Activated CD8-positive, alpha-beta memory T cell treated with anti-CD3 and anti-CD28 coated beads, Interleukin-2, amount 50 U/mL, for 1 hour (primary cell): ENCODE data around the gene RHOBTB3.
"Not testable (repeated sequence)": the region's sequence is repeated elsewhere in the genome, so short reads cannot be mapped to it uniquely, and the experiment has no call there.

Source experiments
- DNase-seq: peaks from one replicate; pipeline ENCODE4 v3.0.0-alpha.2; 2020; ENCODE audit errors: extremely low read depth

Gene RHOBTB3, protein sequence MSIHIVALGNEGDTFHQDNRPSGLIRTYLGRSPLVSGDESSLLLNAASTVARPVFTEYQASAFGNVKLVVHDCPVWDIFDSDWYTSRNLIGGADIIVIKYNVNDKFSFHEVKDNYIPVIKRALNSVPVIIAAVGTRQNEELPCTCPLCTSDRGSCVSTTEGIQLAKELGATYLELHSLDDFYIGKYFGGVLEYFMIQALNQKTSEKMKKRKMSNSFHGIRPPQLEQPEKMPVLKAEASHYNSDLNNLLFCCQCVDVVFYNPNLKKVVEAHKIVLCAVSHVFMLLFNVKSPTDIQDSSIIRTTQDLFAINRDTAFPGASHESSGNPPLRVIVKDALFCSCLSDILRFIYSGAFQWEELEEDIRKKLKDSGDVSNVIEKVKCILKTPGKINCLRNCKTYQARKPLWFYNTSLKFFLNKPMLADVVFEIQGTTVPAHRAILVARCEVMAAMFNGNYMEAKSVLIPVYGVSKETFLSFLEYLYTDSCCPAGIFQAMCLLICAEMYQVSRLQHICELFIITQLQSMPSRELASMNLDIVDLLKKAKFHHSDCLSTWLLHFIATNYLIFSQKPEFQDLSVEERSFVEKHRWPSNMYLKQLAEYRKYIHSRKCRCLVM

DNA sequence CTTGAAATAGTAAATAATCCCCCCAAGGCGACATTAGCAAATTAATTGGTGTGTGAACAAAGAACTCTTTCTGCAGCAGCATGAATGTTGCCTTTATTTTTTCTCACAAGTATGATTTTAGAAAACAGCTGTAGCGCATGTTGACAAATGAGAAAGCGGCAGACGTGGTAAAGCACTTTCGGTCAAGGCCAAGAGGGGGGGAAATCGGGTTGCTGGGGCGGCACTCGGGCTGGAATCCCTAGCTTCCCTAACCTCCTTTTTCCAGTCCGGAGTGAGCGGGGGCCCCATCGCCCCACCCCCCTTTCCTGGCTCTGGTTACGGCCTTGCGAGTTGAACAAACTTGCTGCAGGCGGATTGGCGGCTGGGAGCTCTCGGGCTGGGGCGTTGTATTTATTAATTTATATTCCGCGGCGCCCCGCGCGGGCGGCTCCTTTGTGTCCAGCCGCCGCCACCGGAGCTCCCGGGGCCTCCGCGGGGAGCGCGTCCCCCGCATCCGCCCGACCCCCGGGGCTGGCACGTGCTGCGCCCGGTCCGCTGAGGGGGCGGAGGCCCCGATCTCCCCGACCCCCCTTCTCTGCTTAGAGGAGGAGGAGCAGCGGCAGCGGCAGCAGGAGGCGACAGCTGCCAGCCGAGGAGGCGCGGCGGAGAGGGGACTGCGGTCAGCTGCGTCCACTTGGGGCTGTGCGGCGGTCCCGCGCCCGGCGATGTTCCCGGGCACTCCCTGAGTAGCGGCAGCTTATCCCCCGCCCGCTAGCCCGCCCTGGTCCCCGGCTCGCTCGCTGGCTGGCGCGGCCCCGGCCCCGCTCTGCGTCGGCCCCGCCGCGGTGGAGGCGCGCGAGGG is at the start of gene RHOBTB3:
RHOBTB3 (plus strand) TSS at position 607 of the 841 bp plus-strand sequence. CDS start 347 bp downstream, outside the sequence.
- no peak for DNase-seq

DNA sequence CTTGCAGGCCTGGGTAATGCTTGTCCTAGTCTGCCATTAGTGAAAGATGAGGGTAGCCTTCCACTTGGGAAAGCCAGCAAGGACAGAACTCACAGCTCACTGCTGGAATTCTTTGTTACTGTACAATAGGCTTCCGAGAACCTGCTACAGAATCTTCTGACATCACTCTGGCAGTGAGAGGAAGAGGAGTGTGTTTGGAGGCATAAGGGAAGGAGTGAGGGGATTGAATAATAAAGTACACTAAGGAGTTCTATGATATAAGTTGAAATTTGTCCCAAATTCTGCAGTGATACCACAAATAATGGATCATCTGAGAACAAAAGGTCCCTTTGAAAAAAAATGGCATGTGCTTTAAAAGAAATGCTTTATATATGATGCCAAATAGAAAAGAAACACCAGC is 48.2 kb upstream of the RHOBTB3 start, which contains the start of gene SPATA9:
SPATA9 (minus strand) TSS at position 101 of the 400 bp plus-strand sequence. CDS start 137 bp downstream, outside the sequence.
- no peak for DNase-seq

- no peak for DNase-seq
These were observed 46.8 kb upstream of the RHOBTB3 start for GRCh38 chr5:95684361-95684760.

DNA sequence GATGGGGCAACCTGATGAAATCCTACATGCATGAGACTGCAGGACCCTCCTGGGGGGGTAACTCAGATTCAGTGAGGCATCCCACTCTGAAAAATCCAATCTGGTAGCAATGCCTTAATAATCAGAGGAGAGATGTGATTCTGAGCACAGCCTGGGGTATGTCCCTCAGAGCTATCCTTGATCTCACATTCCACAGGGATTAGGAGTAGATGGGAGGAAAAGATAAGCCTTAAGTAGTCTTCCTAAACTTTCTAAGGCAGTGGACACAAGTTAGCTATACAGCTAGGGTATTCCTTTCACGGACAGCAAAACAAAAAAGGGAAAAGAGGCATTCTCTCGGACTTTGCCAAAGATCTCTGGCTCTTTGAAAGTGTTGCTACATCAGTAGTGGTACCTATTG is 44.5 kb upstream of the RHOBTB3 start:
- DNase-seq = no peak

GRCh38 chr5:95689680-95690079 is 41.5 kb upstream of the RHOBTB3 start:
- DNase-seq = no peak

DNA sequence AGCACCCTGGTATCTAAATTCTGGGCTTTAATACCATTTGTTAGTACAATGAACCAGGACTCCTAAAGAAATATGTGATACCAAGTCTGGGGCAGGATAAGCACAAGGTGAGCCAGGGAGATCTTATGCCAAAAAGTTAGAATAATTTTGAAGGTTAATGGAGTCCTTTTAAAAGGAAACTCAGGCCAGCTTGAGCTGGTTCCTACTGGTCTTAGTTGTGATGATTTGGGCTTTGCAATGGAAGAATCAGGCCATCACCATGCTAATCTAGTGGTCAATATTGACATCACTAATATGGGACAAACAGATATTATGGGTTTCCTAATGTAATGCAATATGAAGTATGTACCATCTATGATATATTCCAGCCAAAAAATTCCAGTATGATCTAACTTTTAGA is 40.8 kb upstream of the RHOBTB3 start:
- DNase-seq = no peak

DNA sequence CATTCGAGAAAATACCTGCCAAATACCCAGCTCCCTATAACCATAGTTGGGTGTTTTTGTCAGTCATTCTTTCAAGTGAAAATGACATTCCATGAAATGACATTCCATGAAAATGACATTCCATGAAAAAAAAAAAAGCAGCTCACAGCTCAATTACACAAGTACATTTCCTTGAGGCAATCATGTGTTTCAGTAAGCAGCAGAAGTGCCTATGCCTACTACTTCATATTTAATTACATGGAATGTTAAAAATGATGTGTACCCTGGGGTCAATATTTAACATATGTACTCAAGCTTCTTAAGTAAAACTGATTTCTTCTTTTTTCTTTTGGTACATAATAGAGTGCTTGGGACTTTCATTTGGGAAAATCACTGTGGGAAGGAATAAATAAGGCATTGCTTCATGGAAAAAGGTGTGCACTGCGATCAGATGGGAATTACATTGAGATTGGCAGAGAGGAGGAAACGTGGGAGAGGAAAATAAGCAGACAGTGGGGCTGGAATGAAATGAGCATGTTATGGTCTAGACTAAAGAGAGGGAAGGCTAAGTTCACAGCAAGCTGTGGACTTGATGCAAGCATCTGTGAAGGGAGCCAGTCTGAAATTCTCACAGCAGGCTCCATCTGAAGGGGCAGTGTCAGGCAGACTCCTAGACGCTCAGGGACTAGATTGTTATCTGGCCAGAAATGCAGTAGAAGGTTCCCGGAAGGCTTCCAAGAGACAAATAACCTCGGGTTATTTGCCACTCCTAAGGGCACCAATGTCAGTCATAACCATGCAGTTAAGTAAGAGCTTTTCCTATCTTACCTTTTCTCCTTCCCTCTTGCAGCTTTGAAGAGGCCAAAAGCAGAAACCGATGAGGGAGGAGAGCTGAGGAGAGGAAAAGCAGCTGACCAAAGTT is 33.1 kb upstream of the RHOBTB3 start:
- no peak for DNase-seq

- DNase-seq = no peak
These were observed 31.8 kb upstream of the RHOBTB3 start for GRCh38 chr5:95699337-95699736.

DNA sequence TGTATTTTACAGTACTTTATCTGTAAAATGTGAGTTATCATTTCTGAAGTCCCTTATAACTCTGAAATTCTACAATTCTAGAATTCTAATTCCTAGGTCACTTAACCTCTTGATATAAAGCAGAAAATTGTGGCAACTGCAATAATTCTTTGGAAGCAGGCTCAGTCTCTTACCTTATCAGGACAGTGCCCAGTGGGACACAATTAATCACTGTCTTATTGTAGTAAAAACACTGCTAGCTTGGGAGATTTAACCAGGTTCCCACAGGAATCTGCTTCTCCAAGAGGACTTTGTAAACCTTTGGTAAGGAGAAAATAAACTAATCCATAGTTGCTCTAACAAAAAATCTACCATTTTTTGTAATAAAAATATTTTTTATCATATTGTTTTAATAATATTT is 30.1 kb upstream of the RHOBTB3 start:
- no peak for DNase-seq

GRCh38 chr5:95704150-95704549 is 27.0 kb upstream of the RHOBTB3 start:
- no peak for DNase-seq

DNA sequence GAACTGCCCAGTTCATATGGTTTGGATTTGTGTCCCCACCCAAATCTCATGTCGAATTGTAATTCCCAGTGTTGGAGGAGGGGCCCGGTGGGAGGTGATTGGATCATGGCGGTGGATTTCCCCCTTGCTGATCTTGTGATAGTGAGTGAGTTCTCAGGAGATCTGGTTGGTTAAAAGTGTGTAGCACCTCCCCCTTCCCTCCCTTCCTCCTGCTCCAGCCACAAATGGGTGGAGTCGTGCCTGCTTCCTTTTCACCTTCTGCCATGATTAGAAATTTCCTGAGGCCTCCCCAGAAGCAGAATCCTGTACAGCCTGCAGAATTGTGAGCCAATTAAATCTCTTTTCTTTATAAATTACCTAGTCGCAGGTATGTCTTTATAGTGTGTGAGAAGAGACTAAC is 24.9 kb upstream of the RHOBTB3 start:
- DNase-seq = not testable (repeated sequence)

DNA sequence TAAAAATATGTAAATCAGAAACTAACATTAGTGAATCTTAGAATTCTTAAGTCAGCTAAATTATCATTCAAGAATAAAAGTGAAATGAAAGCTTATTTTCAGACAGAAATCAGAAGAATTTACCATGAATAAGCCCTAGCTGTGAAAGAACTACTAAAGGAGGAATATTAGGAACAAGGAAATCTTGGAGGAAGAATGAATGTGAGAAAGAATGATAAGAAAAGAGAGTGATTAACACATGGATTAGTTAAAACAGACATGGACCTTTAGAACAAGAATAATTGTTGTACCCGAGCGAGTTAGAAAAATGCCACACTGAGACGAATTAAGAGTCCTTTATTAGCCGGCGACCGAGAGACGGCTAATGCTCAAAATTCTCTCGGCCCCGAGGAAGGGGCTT is 24.1 kb upstream of the RHOBTB3 start:
- DNase-seq = no peak

- DNase-seq = not testable (repeated sequence)
These were observed 23.5 kb upstream of the RHOBTB3 start for GRCh38 chr5:95707534-95708188.

DNA sequence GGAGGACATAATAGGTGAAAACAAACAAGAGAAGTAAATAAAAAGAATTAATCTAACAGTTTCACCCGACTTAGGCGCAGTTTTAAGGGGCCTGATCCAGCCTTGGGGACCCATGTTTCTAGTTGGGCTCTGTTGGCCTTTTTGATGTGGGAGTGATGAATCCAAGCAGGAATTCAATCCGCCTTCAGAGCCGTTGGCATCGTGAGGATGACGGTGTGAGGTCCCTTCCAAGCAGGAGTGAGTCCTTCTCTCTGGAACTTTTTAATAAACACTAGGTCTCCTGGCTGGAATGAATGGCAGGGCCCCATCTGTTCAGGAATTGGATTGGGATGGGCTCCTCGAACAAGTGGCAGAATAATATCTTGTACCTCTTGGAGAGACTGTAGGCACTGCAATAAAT is 22.3 kb upstream of the RHOBTB3 start:
- DNase-seq = no peak

DNA sequence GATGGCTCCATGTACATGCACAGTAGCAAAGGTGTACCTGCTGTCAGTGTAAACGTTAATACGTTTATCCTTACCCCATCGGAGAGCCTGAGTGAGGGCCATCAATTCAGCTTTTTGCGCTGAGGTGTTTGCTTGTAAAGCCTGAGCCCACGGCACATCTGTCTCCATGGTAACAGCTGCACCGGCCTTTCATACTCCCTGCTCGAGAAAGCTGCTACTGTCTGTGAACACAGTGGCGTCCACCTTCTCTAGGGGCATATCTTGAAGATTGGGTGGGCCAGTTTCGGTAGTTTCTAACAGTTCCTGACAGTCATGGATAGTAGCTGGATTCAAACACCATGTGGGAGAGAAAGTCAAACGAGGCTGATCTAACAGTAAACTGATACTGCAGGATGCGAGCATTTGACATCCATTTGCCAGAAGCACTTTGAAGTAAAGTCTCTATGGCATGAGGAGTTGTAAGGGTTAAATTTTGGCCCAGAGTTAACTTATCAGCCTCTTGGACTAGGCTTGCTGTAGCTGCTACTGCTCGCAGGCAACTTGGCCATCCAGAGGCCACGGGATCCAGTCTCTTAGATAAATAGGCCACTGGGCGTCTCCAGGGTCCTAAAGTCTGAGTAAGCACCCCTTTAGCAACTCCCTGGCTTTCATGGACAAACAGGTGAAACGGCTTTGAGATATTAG is 21.0 kb upstream of the RHOBTB3 start:
- no peak for DNase-seq

DNA sequence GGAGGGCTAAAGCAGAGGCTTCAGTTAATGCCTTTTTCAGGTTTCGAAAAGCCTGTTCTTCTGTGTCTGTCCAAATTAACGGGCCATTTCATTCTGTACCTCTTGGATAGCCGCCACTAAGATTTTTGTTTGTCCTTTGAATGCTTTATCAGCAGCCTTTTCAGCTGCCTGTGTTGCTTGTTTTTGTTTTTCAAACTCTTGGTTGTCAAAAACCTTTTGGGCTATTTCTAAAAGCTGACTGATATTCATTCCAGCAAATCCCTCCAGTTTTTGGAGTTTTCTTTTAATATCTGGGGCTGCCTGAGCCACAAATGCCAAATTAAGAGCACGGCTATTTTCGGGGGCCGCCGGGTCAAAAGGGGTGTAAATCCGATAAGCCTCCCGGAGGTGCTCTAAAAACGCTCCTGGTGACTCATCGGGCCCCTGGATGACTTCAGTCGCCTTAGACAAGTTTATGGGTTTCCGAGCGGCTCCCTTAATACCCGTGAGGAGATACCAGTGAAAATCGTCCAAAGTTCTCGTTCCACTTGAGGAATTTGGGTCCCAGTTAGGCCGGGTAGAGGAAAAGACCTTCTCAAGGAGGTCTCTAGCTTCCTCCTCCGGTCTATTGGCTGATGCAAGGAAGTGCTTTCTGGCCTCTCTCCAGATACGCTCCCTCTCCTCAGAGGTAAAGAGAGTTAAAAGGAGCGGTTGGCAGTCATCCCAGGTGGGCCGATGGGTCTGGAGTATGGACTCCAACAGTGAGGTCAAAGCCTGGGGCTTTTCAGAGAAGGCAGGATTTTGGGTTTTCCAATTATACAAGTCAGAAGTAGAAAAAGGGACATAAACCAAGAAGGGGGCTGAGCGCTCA is 20.3 kb upstream of the RHOBTB3 start:
- DNase-seq = not testable (repeated sequence)

DNA sequence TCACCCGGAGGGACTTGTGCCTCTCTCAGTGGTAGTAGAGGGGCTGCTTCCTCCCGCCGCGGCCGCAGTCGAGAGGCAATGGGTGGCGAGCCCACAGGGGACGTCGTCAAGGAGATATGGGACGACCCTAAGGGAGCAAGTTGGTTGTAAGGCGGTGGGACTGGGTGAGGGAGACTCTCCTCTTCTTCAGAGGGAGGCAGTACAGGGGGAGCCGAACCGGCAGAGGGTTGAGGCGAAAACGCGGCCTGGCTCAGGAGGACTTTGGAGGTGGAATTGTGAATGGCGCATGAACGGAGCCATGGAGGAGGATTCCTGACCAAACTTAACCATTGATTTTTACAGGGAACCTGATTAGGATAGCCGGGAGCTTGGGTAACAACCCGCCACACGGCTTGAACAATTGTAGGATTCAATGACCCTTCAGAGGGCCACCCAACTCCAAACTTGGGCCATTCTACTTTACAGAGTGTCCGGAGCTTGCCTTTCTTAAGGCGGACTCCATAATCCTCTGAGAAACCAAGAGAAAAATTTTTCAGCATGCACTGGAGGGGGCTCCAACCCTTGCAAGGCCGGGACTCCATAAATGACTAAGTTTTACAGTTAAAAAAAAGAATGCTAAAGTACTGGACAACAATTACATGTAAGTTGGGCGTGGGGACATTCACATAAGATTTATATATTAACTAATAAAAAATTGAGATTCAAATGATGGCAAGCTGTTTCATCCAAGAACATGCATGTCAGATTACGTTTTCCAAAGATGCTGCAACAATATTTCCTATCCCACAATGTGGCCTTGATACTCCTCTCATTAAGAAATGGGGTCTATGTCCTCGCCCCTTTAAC is 19.4 kb upstream of the RHOBTB3 start:
- DNase-seq = no peak

DNA sequence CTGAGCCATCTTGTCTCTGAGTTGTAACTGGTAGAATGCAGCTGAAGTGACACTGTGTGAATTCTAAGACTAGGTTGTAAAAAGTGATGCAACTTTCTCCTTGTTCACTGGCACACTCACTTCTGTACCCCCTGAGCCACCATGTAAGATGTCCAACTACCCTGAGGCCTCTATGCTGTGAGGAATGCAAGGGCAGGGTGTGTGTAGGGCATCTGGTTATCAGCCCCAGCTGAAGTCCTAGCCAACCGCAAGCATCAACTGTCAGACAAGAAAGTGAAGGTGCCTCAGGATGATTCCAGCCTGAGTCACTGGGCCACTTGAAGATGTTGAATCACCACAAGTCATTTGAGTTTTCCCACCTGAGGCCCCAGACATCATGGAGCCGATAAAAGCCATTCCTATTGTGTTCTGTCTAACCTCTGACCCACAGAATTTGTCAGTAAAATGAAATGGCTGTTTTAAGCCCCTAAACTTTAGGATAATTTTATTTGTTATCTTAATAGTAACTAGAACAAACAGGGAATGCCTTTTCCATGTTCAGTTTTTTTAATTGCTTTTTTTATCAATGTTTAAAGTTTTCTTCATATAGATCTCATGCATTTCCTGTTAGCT is 18.7 kb upstream of the RHOBTB3 start:
- DNase-seq = no peak
